Ascending aorta (tissue), 2 donors: ENCODE results near the gene CSTPP1. TPM values are rescaled to one million over a fixed set of nuclear protein-coding genes. Genes with fewer than 3 reads are reported as not detected.

Source experiments
- DNase-seq, 2 donors: peaks; one replicate each; pipeline ENCODE4 v3.0.0-alpha.2; 2019; ENCODE audit warnings: low spot score in 2 of 2
- H3K27ac ChIP-seq, 2 donors: fragments of 200-600 bp; sonication (generic); one replicate each; pipeline ENCODE4 v1.5.1; 2016 to 2017; ENCODE audit warnings: mild to moderate bottlenecking in 1 of 2
- H3K27me3 ChIP-seq: fragments of 200-600 bp; sonication (generic); one replicate; pipeline ENCODE4 v1.5.1; 2017
- H3K36me3 ChIP-seq, 2 donors: fragments of 200-600 bp; sonication (generic); one replicate each; pipeline ENCODE4 v1.5.1; 2016
- H3K4me1 ChIP-seq, 2 donors: fragments of 200-600 bp; sonication (generic); one replicate each; pipeline ENCODE4 v1.5.1; 2016 to 2017; ENCODE audit warnings: mild to moderate bottlenecking in 1 of 2
- H3K4me3 ChIP-seq, 2 donors: fragments of 200-600 bp; sonication (generic); one replicate each; pipeline ENCODE4 v1.5.1; 2016 to 2017; ENCODE audit warnings: mild to moderate bottlenecking in 1 of 2
- H3K9me3 ChIP-seq, 2 donors: fragments of 200-600 bp; sonication (generic); one replicate each; pipeline ENCODE4 v1.5.1; 2016
- intact Hi-C: fragments of 100-400 bp; cut with DNase I; formaldehyde crosslinking; loops from one replicate; pipeline ENCODE4 v1.15.1; 2023
- total RNA-seq: library from RNA; depleted of rRNA; stranded (reverse); fragments of >200 nt; gene quantifications from one replicate; pipeline ENCODE4 v1.1.0, GENCODE V29; 2016
- TF ChIP-seq, protein P1 (sequence below), 3 experiments: fragments of 200-600 bp in 2 of 3; fragments of 450-650 bp in 1 of 3; sonication (generic) in 2 of 3; IDR thresholded peaks; one replicate each; pipeline ENCODE4 v1.5.1; 2016 to 2019; ENCODE audit warnings: antibody characterized with exemption in 3 of 3, mild to moderate bottlenecking in 1 of 3, moderate library complexity in 1 of 3

Gene CSTPP1
- total RNA-seq, 1 donor from 2014 or later, result 16.6 TPM

GRCh38 chr11:47180006-47180787, 243.6 kb downstream of the CSTPP1 start:
- no peak overlapping the region for H3K27ac ChIP-seq

GRCh38 chr11:47181271-47181670, 244.7 kb downstream of the CSTPP1 start:
- Histone ChIP-seq H3K27me3 (no peaks in the 10 kb centered on the region), H3K4me1 (peaks cover 8 to 24% of the 10 kb centered on the region in 2 donors), H3K4me3 (no peak overlapping the region), H3K9me3 (no peaks in the 10 kb centered on the region), H3K27ac (no peak overlapping the region), H3K36me3 (peaks cover 12 to 22% of the 10 kb centered on the region in 2 donors)
- DNase-seq, result no peak
- TF ChIP-seq, protein P1, sequence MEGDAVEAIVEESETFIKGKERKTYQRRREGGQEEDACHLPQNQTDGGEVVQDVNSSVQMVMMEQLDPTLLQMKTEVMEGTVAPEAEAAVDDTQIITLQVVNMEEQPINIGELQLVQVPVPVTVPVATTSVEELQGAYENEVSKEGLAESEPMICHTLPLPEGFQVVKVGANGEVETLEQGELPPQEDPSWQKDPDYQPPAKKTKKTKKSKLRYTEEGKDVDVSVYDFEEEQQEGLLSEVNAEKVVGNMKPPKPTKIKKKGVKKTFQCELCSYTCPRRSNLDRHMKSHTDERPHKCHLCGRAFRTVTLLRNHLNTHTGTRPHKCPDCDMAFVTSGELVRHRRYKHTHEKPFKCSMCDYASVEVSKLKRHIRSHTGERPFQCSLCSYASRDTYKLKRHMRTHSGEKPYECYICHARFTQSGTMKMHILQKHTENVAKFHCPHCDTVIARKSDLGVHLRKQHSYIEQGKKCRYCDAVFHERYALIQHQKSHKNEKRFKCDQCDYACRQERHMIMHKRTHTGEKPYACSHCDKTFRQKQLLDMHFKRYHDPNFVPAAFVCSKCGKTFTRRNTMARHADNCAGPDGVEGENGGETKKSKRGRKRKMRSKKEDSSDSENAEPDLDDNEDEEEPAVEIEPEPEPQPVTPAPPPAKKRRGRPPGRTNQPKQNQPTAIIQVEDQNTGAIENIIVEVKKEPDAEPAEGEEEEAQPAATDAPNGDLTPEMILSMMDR (IDR thresholded peaks at IDR 0.05), result no peak
- intact Hi-C loops, result loop anchor here (10.0 kb wide), 2 partner anchors 464 to 1336 kb away; partner anchors contain the start of genes CRY2 and MTCH2

More at GRCh38 chr11:47180006-47180787, 243.6 kb downstream of the CSTPP1 start:
- H3K36me3 ChIP-seq, result peaks cover 12 to 25% of the 10 kb centered on the region in 2 donors
- intact Hi-C loops, result loop anchor here (10.0 kb wide), 2 partner anchors 465 to 1335 kb away; partner anchors contain the start of genes CRY2 and MTCH2
- no peak for DNase-seq
- H3K4me1 ChIP-seq, result peaks cover 15 to 28% of the 10 kb centered on the region in 2 donors
- H3K27me3 ChIP-seq, result no peaks in the 10 kb centered on the region
- TF ChIP-seq, protein P1 (IDR thresholded peaks at IDR 0.05), result no peak
- no peak overlapping the region for H3K4me3 ChIP-seq
- no peaks in the 10 kb centered on the region for H3K9me3 ChIP-seq

GRCh38 chr11:47182380-47182779, 245.8 kb downstream of the CSTPP1 start:
- Histone ChIP-seq H3K36me3 (peaks cover 12 to 22% of the 10 kb centered on the region in 2 donors), H3K27me3 (no peaks in the 10 kb centered on the region), H3K9me3 (no peaks in the 10 kb centered on the region), H3K27ac (peak overlapping the region in 1 of 2 donors; percentile 95), H3K4me1 (peaks cover 8 to 26% of the 10 kb centered on the region in 2 donors), H3K4me3 (no peak overlapping the region)
- DNase-seq, result no peak
- intact Hi-C loops, result loop anchor here (10.0 kb wide), 2 partner anchors 462 to 1338 kb away; partner anchors contain the start of genes CRY2 and MTCH2
- TF ChIP-seq, protein P1 (IDR thresholded peaks at IDR 0.05), result no peak

DNA sequence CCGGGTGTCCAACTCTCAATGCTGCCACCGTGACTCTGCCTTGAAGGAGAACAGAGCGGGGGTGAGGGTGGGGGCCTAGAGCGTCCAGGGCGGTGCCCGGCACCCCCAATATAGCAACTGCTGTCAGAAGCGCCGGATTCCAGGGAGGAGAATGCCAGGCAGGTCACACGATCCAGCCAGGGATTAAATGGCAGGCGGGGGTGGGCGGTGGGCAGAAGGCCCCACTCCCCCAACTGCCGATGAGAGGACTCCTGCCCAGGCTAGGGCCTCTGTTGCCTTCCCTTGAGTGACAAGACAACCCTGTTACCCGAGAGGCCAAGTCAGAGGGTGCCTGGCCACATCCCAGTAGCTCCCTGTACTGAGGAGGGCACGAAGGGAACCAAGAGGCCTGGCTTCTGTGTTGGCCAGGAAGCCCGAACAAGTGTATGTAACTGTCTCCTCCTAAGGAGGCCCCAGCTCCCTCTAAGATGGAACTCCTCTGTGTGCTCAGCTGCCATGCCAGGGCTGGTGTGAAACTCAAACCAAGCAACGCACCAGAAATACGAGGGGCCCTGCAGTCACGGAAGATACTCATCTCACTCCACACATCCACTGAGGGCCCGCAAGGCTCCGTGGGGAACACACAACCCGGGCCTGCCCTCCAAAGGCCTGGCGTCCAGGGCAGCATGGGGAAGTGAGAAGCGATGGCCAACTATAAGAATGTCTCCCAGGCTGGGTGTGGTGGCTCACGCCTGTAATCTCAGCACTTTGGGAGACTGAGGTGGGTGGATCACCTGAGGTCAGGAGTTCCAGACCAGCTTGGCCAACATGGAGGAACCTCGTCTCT, 246.7 kb downstream of the CSTPP1 start:
- TF ChIP-seq, protein P1 (IDR thresholded peaks at IDR 0.05), result no peak
- H3K4me1 ChIP-seq, result peaks cover 0 to 25% of the 10 kb centered on the region in 2 donors
- H3K9me3 ChIP-seq, result no peaks in the 10 kb centered on the region
- no peak for DNase-seq
- H3K27ac ChIP-seq, result peak overlapping the region; percentile 93 to 95
- H3K27me3 ChIP-seq, result no peaks in the 10 kb centered on the region
- intact Hi-C loops, result loop anchor here (10.0 kb wide), 2 partner anchors 462 to 1338 kb away; partner anchors contain the start of genes CRY2 and MTCH2
- no peak overlapping the region for H3K4me3 ChIP-seq
- peaks cover 12 to 22% of the 10 kb centered on the region in 2 donors for H3K36me3 ChIP-seq

DNA sequence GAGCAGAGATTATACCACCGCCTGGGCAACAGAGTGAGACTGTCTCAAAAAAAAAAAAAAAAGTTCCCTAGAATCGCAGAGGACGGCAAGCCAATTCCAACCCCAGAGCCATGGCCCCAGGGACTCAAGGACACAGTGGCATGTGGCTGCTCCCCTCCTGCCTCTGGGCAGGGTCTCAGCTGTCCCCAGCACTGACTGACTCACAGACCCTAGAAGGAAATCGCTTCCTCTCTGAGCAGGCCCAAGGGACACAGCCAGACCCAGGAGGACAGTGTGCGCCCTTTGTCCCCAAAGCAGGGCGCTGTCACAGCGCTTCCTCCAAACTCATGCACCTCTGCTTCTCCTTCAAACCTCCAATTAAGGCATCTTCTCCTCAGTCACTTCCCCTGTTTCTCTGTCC, 247.4 kb downstream of the CSTPP1 start:
- H3K27ac ChIP-seq, result peak overlapping the region; percentile 93 to 95
- intact Hi-C loops, result loop anchor here (10.0 kb wide), 2 partner anchors 461 to 1339 kb away; partner anchors contain the start of genes CRY2 and MTCH2

More for the DNA sequence above, 247.4 kb downstream of the CSTPP1 start:
- Histone ChIP-seq H3K27me3 (no peaks in the 10 kb centered on the region), H3K4me3 (peak overlapping the region in 1 of 2 donors; percentile 72), H3K4me1 (peaks cover 2 to 24% of the 10 kb centered on the region in 2 donors), H3K9me3 (no peaks in the 10 kb centered on the region), H3K36me3 (peaks cover 12 to 20% of the 10 kb centered on the region in 2 donors)
- TF ChIP-seq, protein P1 (IDR thresholded peaks at IDR 0.05), result no peak
- DNase-seq, result no peak
